HCT116 (cell line): ENCODE measurements around the gene INF2. TPM values are rescaled to one million over a fixed set of nuclear protein-coding genes. Genes with fewer than 3 reads are reported as not detected.

Experiments used
- ATAC-seq: fragments of 200-7000 bp; cut with Tn5 transposase; 2 replicates; pipeline ENCODE4 v1.9.1; 2020; ENCODE audit warnings: mild to moderate bottlenecking, moderate library complexity
- BruUV-seq: library from RNA; stranded (reverse); fragments of 400-500 nt; replicated peaks from 2 replicates; lab custom pipeline; 2021; lab: Mats Ljungman, UMichigan
- CTCF ChIA-PET: fragments of 300-600 bp; sonication (Branson Sonifier 250); formaldehyde crosslinking; loops from one replicate; lab custom pipeline; 2021; ENCODE audit warnings: antibody characterized with exemption; lab: Charles Lee
- POLR2A ChIA-PET: fragments of 300-600, 350-600 bp; sonication (Branson Sonifier 250); formaldehyde crosslinking; loops from one replicate; lab custom pipeline; 2021; ENCODE audit warnings: antibody characterized with exemption; lab: Charles Lee
- RAD21 ChIA-PET, 2 experiments: fragments of 300-600 bp; sonication (Branson Sonifier 250); formaldehyde crosslinking; loops; one replicate each; lab custom pipeline; 2023; ENCODE audit warnings: low total read pairs in 2 of 2; ENCODE audit not compliant: uncharacterized antibody in 2 of 2, unreplicated experiment in 2 of 2, low non-redundant PET in 1 of 2; lab: Charles Lee
- DNase-seq: peaks from one replicate; pipeline ENCODE4 v3.0.0-alpha.2; 2010; ENCODE audit warnings: low read depth, low spot score
- H2AFZ ChIP-seq: fragments of 200-600 bp; shearing (Covaris generic), sonication (generic); 2 replicates; pipeline ENCODE4 v1.6.1; 2017; ENCODE audit warnings: low read depth, mixed run types, mixed read lengths, antibody characterized with exemption, low read length; ENCODE audit not compliant: poor library complexity, severe bottlenecking
- H3K27ac ChIP-seq: 2 replicates; pipeline ENCODE4 v1.5.1; 2012; ENCODE audit warnings: low read depth, low read length
- H3K27me3 ChIP-seq: fragments of 200-600 bp; sonication (generic); 2 replicates; pipeline ENCODE4 v1.6.1; 2016; ENCODE audit warnings: mixed run types, low read length, mixed read lengths; ENCODE audit not compliant: insufficient read depth
- H3K36me3 ChIP-seq, 2 experiments: fragments of 200-500 bp in 1 of 2; fragments of 200-600 bp in 1 of 2; sonication (Bioruptor generic) in 1 of 2; sonication (generic) in 1 of 2; 2 replicates each; pipeline versions ENCODE4 v1.5.1 to v1.6.1; 2014 to 2016; ENCODE audit warnings: low read length in 2 of 2, inconsistent platforms in 1 of 2, mixed read lengths in 1 of 2, mixed run types in 1 of 2; ENCODE audit not compliant: insufficient read depth in 2 of 2, control insufficient read depth in 1 of 2
- H3K4me1 ChIP-seq, 2 experiments: fragments of 200-600 bp in 1 of 2; sonication (generic) in 1 of 2; 2 replicates each; pipeline versions ENCODE4 v1.5.1 to v1.6.1; 2012 to 2017; ENCODE audit warnings: low read length in 2 of 2, inconsistent platforms in 1 of 2, mild to moderate bottlenecking in 1 of 2, mixed read lengths in 1 of 2, mixed run types in 1 of 2, moderate library complexity in 1 of 2; ENCODE audit not compliant: insufficient read depth in 2 of 2, control insufficient read depth in 1 of 2
- H3K4me2 ChIP-seq: fragments of 200-600 bp; sonication (generic); 2 replicates; pipeline ENCODE4 v1.6.1; 2017; ENCODE audit warnings: mixed run types, low read length, mixed read lengths
- H3K4me3 ChIP-seq, 2 experiments: fragments of 200-600 bp in 1 of 2; sonication (generic) in 1 of 2; replicated peaks in 1 of 2; 2 replicates each; pipeline ENCODE4 v1.5.1; 2011 to 2016; ENCODE audit warnings: low read length in 2 of 2, control low read depth in 1 of 2, low read depth in 1 of 2, mild to moderate bottlenecking in 1 of 2, mixed read lengths in 1 of 2, mixed run types in 1 of 2
- H3K79me2 ChIP-seq: fragments of 200-600 bp; sonication (generic); 2 replicates; pipeline ENCODE4 v1.6.1; 2017; ENCODE audit warnings: mild to moderate bottlenecking, mixed run types, low read length, moderate library complexity, mixed read lengths; ENCODE audit not compliant: insufficient read depth
- H3K9ac ChIP-seq: fragments of 200-600 bp; sonication (generic); 2 replicates; pipeline ENCODE4 v1.6.1; 2016; ENCODE audit warnings: low read length, mixed read lengths
- H3K9me2 ChIP-seq: fragments of 200-600 bp; sonication (generic), shearing (Covaris generic); 2 replicates; pipeline ENCODE4 v1.6.1; 2017; ENCODE audit warnings: mixed run types, mild to moderate bottlenecking, moderate library complexity; ENCODE audit not compliant: insufficient read depth
- H3K9me3 ChIP-seq, 2 experiments: fragments of 200-500 bp in 1 of 2; fragments of 200-600 bp in 1 of 2; sonication (Bioruptor generic) in 1 of 2; sonication (generic) in 1 of 2; 2 replicates each; pipeline ENCODE4 v1.6.1; 2014 to 2017; ENCODE audit warnings: low read length in 2 of 2, mixed read lengths in 2 of 2, inconsistent platforms in 1 of 2, low read depth in 1 of 2, mild to moderate bottlenecking in 1 of 2, mixed run types in 1 of 2, moderate library complexity in 1 of 2; ENCODE audit not compliant: control insufficient read depth in 1 of 2, insufficient read depth in 1 of 2
- H4K20me1 ChIP-seq: fragments of 200-600 bp; sonication (generic), shearing (Covaris generic); 2 replicates; pipeline ENCODE4 v1.6.1; 2017; ENCODE audit warnings: mixed run types, mild to moderate bottlenecking, moderate library complexity; ENCODE audit not compliant: insufficient read depth
- ATF3 ChIP-seq: IDR thresholded peaks from 2 replicates; pipeline ENCODE4 v1.6.1; 2012
- EGR1 ChIP-seq: IDR thresholded peaks from 2 replicates; pipeline ENCODE4 v1.6.1; 2012; ENCODE audit warnings: low read depth
- EZH2 ChIP-seq: fragments of 200-600 bp; sonication (generic); IDR thresholded peaks from 2 replicates; pipeline ENCODE4 v1.6.1; 2017; ENCODE audit warnings: antibody characterized with exemption, mixed run types
- FOSL1 ChIP-seq: IDR thresholded peaks from 2 replicates; pipeline ENCODE4 v1.6.1; 2012; ENCODE audit warnings: low read depth
- POLR2A ChIP-seq: IDR thresholded peaks from 2 replicates; pipeline ENCODE4 v1.7.0; 2011; ENCODE audit warnings: borderline replicate concordance; ENCODE audit not compliant: insufficient read depth, insufficient read length; ENCODE audit errors: extremely low read depth
- POLR2AphosphoS5 ChIP-seq: IDR thresholded peaks from 2 replicates; pipeline ENCODE4 v1.6.1; 2011; ENCODE audit warnings: mild to moderate bottlenecking, low read depth, low read length, moderate library complexity
- intact Hi-C: fragments of 100-400 bp; cut with micrococcal nuclease; formaldehyde crosslinking; loops from 2 replicates; pipeline ENCODE4 v1.10.0; 2022
- total RNA-seq: library from RNA; stranded (reverse); gene quantifications from one replicate; pipeline ENCODE4 v1.2.1, GENCODE V29; 2021; ENCODE audit not compliant: unreplicated experiment
- TF ChIP-seq, protein P1 (sequence below): IDR thresholded peaks from 2 replicates; pipeline ENCODE4 v1.6.1; 2012; ENCODE audit warnings: low read depth

INF2 gene
- total RNA-seq, 1 experiment from 2014 or later = 95.8 TPM

- H3K4me3 ChIP-seq = no peak overlapping the region
Observed at GRCh38 chr14:104766256-104766862, 76.9 kb downstream of the INF2 start.

More at GRCh38 chr14:104766256-104766862, 76.9 kb downstream of the INF2 start:
- peaks cover 0 to 4% of the 10 kb centered on the region in 2 experiments; a peak in 2 of 4 replicates for H3K9me3 ChIP-seq
- DNase-seq (no peak), ATAC-seq (no peak)
- H3K9ac ChIP-seq = no peak overlapping the region
- no peaks in the 10 kb centered on the region for H3K9me2 ChIP-seq
- BruUV-seq = no TSS peak
- peaks cover 3 to 9% of the 10 kb centered on the region in 2 experiments; a peak in 3 of 4 replicates for H3K4me1 ChIP-seq
- H3K4me2 ChIP-seq = no peak overlapping the region
- H3K27ac ChIP-seq = no peak overlapping the region
- H3K36me3 ChIP-seq = peaks cover 0 to 11% of the 10 kb centered on the region in 2 experiments; a peak in 3 of 4 replicates
- POLR2A ChIA-PET = interaction anchor here (1.1 kb wide), 1 partner anchor 13 kb away, joined by 3 read pairs; the partner anchor contains the start of gene SIVA1
- H3K27me3 ChIP-seq = no peaks in the 10 kb centered on the region
- CTCF ChIA-PET = interaction anchor here (0.8 to 1.6 kb wide), 2 partner anchors 13 to 60 kb away, joined by 3 to 6 read pairs; partner anchors contain the start of gene SIVA1
- no peak overlapping the region for H2AFZ ChIP-seq
- RAD21 ChIA-PET = interaction anchor here in 1 of 2 experiments (0.6 kb wide), 1 partner anchor 61 kb away, joined by 4 read pairs; no protein-coding TSS in a partner anchor
- no peaks in the 10 kb centered on the region for H3K79me2 ChIP-seq
- intact Hi-C loops = no loop called here
- no peaks in the 10 kb centered on the region for H4K20me1 ChIP-seq
- TF ChIP-seq EGR1 (no peak), POLR2A (no peak), FOSL1 (no peak), EZH2 (no peak), ATF3 (no peak), POLR2AphosphoS5 (no peak)
- TF ChIP-seq, protein P1, sequence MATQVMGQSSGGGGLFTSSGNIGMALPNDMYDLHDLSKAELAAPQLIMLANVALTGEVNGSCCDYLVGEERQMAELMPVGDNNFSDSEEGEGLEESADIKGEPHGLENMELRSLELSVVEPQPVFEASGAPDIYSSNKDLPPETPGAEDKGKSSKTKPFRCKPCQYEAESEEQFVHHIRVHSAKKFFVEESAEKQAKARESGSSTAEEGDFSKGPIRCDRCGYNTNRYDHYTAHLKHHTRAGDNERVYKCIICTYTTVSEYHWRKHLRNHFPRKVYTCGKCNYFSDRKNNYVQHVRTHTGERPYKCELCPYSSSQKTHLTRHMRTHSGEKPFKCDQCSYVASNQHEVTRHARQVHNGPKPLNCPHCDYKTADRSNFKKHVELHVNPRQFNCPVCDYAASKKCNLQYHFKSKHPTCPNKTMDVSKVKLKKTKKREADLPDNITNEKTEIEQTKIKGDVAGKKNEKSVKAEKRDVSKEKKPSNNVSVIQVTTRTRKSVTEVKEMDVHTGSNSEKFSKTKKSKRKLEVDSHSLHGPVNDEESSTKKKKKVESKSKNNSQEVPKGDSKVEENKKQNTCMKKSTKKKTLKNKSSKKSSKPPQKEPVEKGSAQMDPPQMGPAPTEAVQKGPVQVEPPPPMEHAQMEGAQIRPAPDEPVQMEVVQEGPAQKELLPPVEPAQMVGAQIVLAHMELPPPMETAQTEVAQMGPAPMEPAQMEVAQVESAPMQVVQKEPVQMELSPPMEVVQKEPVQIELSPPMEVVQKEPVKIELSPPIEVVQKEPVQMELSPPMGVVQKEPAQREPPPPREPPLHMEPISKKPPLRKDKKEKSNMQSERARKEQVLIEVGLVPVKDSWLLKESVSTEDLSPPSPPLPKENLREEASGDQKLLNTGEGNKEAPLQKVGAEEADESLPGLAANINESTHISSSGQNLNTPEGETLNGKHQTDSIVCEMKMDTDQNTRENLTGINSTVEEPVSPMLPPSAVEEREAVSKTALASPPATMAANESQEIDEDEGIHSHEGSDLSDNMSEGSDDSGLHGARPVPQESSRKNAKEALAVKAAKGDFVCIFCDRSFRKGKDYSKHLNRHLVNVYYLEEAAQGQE = no peak
- TF ChIP-seq, all 23 proteins: peak for 0
